ENCODE measurements around the gene CCL2.

CCL2 gene

DNA sequence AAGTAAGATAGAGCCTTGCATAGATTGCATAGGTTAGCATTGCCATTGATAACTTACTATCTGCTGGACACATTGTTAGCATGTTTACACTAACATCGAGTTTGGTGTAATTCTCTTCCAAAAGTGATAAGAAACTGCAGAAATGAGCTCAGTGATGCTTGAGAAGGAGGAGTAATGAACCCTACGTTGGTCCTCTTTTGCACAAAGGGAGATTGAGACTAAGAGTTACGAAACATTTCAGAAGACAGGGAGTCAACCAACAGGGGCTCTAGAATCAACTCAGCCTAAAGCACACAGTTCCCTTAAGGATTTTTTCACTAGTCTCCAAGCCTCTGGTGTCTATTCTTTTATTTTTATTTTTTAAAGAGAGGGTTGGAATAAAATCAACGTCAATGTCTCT is 21.7 kb downstream of the CCL2 start:
- Histone ChIP-seq H3K4me3 (ENCODE audit: low read depth, low read length) (no peak overlapping the region), H3K36me3 (ENCODE audit: control insufficient read depth, insufficient read depth, low read length) (no peaks in the 10 kb centered on the region), H3K4me1 (ENCODE audit: control insufficient read depth, insufficient read depth, low read length) (no peaks in the 10 kb centered on the region), H3K9ac (ENCODE audit: low read depth, low read length) (no peak overlapping the region), H3K27me3 (ENCODE audit: control insufficient read depth, insufficient read depth, low read length) (no peaks in the 10 kb centered on the region), H3K9me3 (ENCODE audit: control insufficient read depth, insufficient read depth, low read length) (no peaks in the 10 kb centered on the region)

DNA sequence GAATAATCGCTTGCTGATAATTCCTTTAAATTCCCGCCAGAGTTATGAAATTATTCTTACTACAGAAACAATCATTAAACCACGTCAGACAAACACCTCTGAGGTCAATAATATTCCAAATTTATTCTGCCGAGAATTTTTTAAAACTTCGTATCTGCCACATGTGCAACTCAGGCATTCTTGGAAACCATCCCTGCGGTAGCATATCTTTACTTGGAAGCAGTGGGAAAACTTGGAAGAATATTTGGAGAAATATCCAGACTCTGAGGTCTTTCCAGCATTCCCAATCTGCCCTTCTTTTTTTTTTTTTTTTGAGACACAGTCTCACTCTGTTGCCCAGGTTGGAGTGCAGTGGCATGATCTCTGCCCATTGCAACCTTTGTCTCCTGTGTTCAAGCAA is 28.5 kb downstream of the CCL2 start:
- H3K9ac ChIP-seq (ENCODE audit: low read depth, low read length), result no peak overlapping the region
- no peaks in the 10 kb centered on the region for H3K27me3 ChIP-seq (ENCODE audit: control insufficient read depth, insufficient read depth, low read length)
- no peaks in the 10 kb centered on the region for H3K9me3 ChIP-seq (ENCODE audit: control insufficient read depth, insufficient read depth, low read length)
- no peak overlapping the region for H3K4me3 ChIP-seq (ENCODE audit: low read depth, low read length)
- H3K36me3 ChIP-seq (ENCODE audit: control insufficient read depth, insufficient read depth, low read length), result no peaks in the 10 kb centered on the region
- no peaks in the 10 kb centered on the region for H3K4me1 ChIP-seq (ENCODE audit: control insufficient read depth, insufficient read depth, low read length)

GRCh38 chr17:34285286-34285792 is 30.3 kb downstream of the CCL2 start, which contains the start of gene CCL11:
Gene CCL11 (plus strand): TSS chr17:34285742. CDS start chr17:34285809, 67 bp downstream.
- Histone ChIP-seq H3K4me3 (ENCODE audit: low read depth, low read length) (no peak within 1 kb of the TSS), H3K4me1 (ENCODE audit: control insufficient read depth, insufficient read depth, low read length) (no peaks in the 10 kb centered on the region), H3K27me3 (ENCODE audit: control insufficient read depth, insufficient read depth, low read length) (peaks cover 1% of the 10 kb centered on the region), H3K9me3 (ENCODE audit: control insufficient read depth, insufficient read depth, low read length) (no peaks in the 10 kb centered on the region), H3K36me3 (ENCODE audit: control insufficient read depth, insufficient read depth, low read length) (no peaks in the 10 kb centered on the region), H3K9ac (ENCODE audit: low read depth, low read length) (no peak within 1 kb of the TSS)

- no peaks in the 10 kb centered on the region for H3K36me3 ChIP-seq (ENCODE audit: control insufficient read depth, insufficient read depth, low read length)
- H3K9ac ChIP-seq (ENCODE audit: low read depth, low read length), result no peak overlapping the region
Measured at GRCh38 chr17:34287875-34288274, 32.8 kb downstream of the CCL2 start.

GRCh38 chr17:34290586-34290985 is 35.5 kb downstream of the CCL2 start:
- Histone ChIP-seq H3K4me1 (ENCODE audit: control insufficient read depth, insufficient read depth, low read length) (no peaks in the 10 kb centered on the region), H3K9ac (ENCODE audit: low read depth, low read length) (no peak overlapping the region), H3K27me3 (ENCODE audit: control insufficient read depth, insufficient read depth, low read length) (peaks cover 2% of the 10 kb centered on the region), H3K36me3 (ENCODE audit: control insufficient read depth, insufficient read depth, low read length) (no peaks in the 10 kb centered on the region), H3K9me3 (ENCODE audit: control insufficient read depth, insufficient read depth, low read length) (no peaks in the 10 kb centered on the region), H3K4me3 (ENCODE audit: low read depth, low read length) (no peak overlapping the region)

More at GRCh38 chr17:34287875-34288274, 32.8 kb downstream of the CCL2 start:
- H3K27me3 ChIP-seq (ENCODE audit: control insufficient read depth, insufficient read depth, low read length), result peaks cover 2% of the 10 kb centered on the region
- no peaks in the 10 kb centered on the region for H3K4me1 ChIP-seq (ENCODE audit: control insufficient read depth, insufficient read depth, low read length)
- H3K4me3 ChIP-seq (ENCODE audit: low read depth, low read length), result no peak overlapping the region
- no peaks in the 10 kb centered on the region for H3K9me3 ChIP-seq (ENCODE audit: control insufficient read depth, insufficient read depth, low read length)

DNA sequence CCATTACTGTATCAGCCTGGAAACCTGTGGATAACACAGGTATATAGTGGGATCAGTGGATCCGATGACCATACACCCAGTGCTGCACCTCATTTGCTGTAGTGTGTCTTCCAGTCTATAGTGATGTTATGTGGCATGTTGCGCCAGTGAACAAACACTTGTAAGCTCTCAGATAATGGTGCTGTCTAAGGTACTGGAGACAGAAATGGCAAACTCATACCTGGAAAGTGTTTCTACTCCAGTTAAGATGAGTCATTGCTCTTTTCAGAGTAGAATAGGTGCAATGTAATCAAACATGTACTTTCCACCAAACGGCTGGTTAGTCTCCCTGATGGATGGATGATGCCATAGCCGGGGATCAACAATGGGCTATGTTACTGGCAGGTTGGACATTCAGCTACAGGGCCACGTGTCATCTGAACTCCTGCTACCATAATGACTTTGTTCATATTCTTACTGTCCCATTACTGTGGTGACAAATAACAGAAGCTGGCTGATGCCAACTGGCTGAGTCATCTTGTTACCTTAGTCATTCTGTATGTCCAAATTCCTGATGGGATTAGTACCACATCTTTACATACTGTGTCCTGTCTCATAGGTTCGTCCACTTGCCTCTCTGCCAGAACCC is 36.8 kb downstream of the CCL2 start:
- Histone ChIP-seq H3K9ac (ENCODE audit: low read depth, low read length) (no peak overlapping the region), H3K4me3 (ENCODE audit: low read depth, low read length) (no peak overlapping the region), H3K9me3 (ENCODE audit: control insufficient read depth, insufficient read depth, low read length) (no peaks in the 10 kb centered on the region), H3K27me3 (ENCODE audit: control insufficient read depth, insufficient read depth, low read length) (peaks cover 2% of the 10 kb centered on the region), H3K36me3 (ENCODE audit: control insufficient read depth, insufficient read depth, low read length) (no peaks in the 10 kb centered on the region), H3K4me1 (ENCODE audit: control insufficient read depth, insufficient read depth, low read length) (no peaks in the 10 kb centered on the region)

DNA sequence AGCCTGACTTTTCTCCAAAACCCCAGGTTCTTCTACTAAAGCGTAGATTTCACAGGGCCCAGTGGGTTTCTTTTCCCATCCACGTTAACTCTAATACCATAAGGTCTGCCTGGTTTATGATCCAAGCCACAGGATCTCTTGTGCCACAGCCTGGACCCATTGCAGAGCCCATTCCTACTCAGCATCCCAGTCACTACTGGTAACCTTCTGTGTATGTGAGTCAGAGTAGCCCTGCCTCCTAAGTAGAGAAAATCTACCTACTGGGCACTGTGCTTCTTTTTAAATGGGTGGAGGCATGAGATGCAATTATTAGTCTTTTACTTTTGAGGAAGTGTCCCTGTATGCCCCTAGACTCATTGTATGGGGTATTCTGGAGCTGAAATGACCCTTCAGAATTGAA is 43.9 kb downstream of the CCL2 start:
- no peaks in the 10 kb centered on the region for H3K4me1 ChIP-seq (ENCODE audit: control insufficient read depth, insufficient read depth, low read length)
- H3K27me3 ChIP-seq (ENCODE audit: control insufficient read depth, insufficient read depth, low read length), result peaks cover 13% of the 10 kb centered on the region
- no peak overlapping the region for H3K9ac ChIP-seq (ENCODE audit: low read depth, low read length)
- no peak overlapping the region for H3K4me3 ChIP-seq (ENCODE audit: low read depth, low read length)
- H3K36me3 ChIP-seq (ENCODE audit: control insufficient read depth, insufficient read depth, low read length), result no peaks in the 10 kb centered on the region
- no peaks in the 10 kb centered on the region for H3K9me3 ChIP-seq (ENCODE audit: control insufficient read depth, insufficient read depth, low read length)

DNA sequence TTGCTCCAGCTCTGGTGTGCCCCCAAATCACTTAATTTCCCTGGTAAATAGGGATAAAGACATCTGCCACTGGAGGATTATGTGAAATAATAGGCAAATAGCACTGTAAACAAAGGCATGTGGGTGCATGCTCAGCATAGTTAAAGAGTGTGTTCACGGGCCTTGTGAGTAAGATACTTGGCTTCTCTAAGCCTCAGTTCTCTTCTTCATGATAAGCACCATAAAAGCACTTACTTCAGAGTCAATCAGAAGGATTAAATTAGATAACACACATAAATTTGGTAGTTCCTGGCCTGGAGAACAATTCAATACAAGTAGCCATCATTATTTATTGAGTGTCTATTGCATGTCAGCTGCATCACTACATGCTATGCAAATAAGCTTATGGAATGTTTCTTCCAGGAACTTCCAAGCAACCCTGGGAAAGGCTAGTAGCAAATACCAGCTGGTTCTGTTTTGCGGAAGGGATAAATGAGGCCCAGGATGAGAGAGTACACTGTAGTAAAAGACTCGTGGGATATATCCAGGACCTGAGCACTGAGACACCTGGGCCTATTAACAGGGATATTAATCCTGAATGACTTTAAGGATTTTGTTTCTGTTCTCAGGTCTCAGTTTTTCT is 45.0 kb downstream of the CCL2 start:
- Histone ChIP-seq H3K4me1 (ENCODE audit: control insufficient read depth, insufficient read depth, low read length) (no peaks in the 10 kb centered on the region), H3K27me3 (ENCODE audit: control insufficient read depth, insufficient read depth, low read length) (peaks cover 13% of the 10 kb centered on the region), H3K9ac (ENCODE audit: low read depth, low read length) (no peak overlapping the region), H3K4me3 (ENCODE audit: low read depth, low read length) (no peak overlapping the region), H3K36me3 (ENCODE audit: control insufficient read depth, insufficient read depth, low read length) (no peaks in the 10 kb centered on the region), H3K9me3 (ENCODE audit: control insufficient read depth, insufficient read depth, low read length) (no peaks in the 10 kb centered on the region)

DNA sequence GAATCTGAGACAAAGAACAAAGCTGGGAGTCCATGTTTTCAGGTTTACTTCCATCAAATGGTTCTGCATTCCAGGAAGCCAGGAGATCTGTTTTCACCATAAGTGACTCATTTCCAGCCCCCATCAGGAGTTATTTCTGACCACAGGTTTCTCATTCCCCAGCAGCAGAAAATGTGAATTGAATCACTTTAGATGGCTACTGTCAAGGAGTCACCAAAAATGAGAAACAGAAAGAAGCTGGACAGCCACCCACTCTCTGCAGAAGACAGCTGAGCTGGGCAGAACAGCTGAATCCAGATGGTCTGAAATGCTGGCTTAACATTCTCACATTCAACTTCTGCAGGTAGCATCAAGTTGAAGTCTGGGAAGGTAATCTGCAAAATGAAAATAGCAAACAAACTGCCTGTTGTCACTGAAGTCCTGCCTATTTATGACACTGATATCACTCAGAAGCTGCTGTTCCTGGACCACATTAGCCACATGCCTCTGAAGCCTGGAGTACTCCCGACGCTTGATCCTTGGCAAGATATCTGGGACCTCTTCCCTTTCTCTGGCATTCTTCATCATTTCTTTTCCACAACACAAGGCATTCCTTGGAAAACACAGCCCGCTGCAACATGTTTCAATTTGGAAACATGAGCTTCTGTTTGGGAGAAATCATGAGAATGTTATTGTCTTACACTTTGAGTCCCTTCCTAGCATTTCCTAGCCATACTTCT is 45.7 kb downstream of the CCL2 start:
- Histone ChIP-seq H3K27me3 (ENCODE audit: control insufficient read depth, insufficient read depth, low read length) (peaks cover 13% of the 10 kb centered on the region), H3K9me3 (ENCODE audit: control insufficient read depth, insufficient read depth, low read length) (no peaks in the 10 kb centered on the region), H3K4me1 (ENCODE audit: control insufficient read depth, insufficient read depth, low read length) (no peaks in the 10 kb centered on the region), H3K9ac (ENCODE audit: low read depth, low read length) (no peak overlapping the region), H3K36me3 (ENCODE audit: control insufficient read depth, insufficient read depth, low read length) (no peaks in the 10 kb centered on the region), H3K4me3 (ENCODE audit: low read depth, low read length) (no peak overlapping the region)

- Histone ChIP-seq H3K4me3 (ENCODE audit: low read depth, low read length) (no peak overlapping the region), H3K9ac (ENCODE audit: low read depth, low read length) (no peak overlapping the region), H3K4me1 (ENCODE audit: control insufficient read depth, insufficient read depth, low read length) (peaks cover 2% of the 10 kb centered on the region), H3K27me3 (ENCODE audit: control insufficient read depth, insufficient read depth, low read length) (peaks cover 13% of the 10 kb centered on the region), H3K36me3 (ENCODE audit: control insufficient read depth, insufficient read depth, low read length) (no peaks in the 10 kb centered on the region), H3K9me3 (ENCODE audit: control insufficient read depth, insufficient read depth, low read length) (no peaks in the 10 kb centered on the region)
Measured at GRCh38 chr17:34301986-34302385, 46.9 kb downstream of the CCL2 start.

DNA sequence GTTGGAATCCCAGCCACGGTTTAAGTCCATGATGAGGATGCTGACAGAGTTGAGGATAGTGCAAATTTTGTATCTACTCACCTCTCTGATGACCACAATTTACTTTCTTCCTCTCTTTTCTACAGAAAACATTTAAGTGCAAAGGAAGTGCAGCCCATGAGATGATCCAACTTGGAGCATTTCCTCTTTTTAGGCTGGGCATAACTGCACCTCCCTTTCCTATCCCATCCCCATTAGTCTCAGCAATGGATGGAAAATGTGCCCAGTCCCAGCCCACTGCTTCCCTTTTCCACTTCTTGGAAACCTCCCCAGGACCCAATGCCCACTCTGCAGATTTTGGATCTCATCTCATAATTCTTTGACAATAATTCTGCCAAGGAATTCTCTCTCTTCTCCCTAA is 47.6 kb downstream of the CCL2 start:
- H3K36me3 ChIP-seq (ENCODE audit: control insufficient read depth, insufficient read depth, low read length), result no peaks in the 10 kb centered on the region
- peaks cover 13% of the 10 kb centered on the region for H3K27me3 ChIP-seq (ENCODE audit: control insufficient read depth, insufficient read depth, low read length)
- H3K4me1 ChIP-seq (ENCODE audit: control insufficient read depth, insufficient read depth, low read length), result peaks cover 2% of the 10 kb centered on the region
- no peaks in the 10 kb centered on the region for H3K9me3 ChIP-seq (ENCODE audit: control insufficient read depth, insufficient read depth, low read length)
- no peak overlapping the region for H3K4me3 ChIP-seq (ENCODE audit: low read depth, low read length)
- H3K9ac ChIP-seq (ENCODE audit: low read depth, low read length), result no peak overlapping the region

DNA sequence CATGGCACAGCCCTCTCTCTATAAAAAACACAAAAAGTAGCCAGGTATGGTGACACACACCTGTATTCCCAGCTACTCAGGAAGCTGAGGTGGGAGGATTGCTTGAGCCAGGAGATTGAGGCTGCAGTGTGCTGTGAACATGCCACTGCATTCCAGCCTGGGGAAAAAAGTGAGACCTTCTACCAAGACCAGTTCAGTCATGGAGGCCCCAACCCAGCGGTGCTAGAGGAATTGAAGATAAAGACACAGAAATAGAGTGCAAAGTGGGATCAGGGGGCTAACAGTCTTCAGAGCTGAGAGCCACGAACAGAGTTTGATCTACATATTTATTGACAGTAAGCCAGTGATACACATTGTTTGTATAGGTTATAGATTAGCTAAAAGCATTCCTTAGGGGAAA is 48.5 kb downstream of the CCL2 start:
- no peak overlapping the region for H3K9ac ChIP-seq (ENCODE audit: low read depth, low read length)
- no peaks in the 10 kb centered on the region for H3K9me3 ChIP-seq (ENCODE audit: control insufficient read depth, insufficient read depth, low read length)
- H3K36me3 ChIP-seq (ENCODE audit: control insufficient read depth, insufficient read depth, low read length), result no peaks in the 10 kb centered on the region
- peaks cover 2% of the 10 kb centered on the region for H3K4me1 ChIP-seq (ENCODE audit: control insufficient read depth, insufficient read depth, low read length)
- H3K4me3 ChIP-seq (ENCODE audit: low read depth, low read length), result no peak overlapping the region
- H3K27me3 ChIP-seq (ENCODE audit: control insufficient read depth, insufficient read depth, low read length), result peaks cover 9% of the 10 kb centered on the region
